GM12878 (cell line): Measurements from ENCODE around the gene DTX4. TPM values are rescaled to one million over a fixed set of nuclear protein-coding genes. Genes with fewer than 3 reads are reported as not detected.
"Not testable (repeated sequence)": the region's sequence is repeated elsewhere in the genome, so short reads cannot be mapped to it uniquely, and the experiment has no call there.

Experiments used
- ATAC-seq: fragments of 200-7000 bp; cut with Tn5 transposase; 3 replicates; pipeline ENCODE4 v1.9.1; 2020; ENCODE audit warnings: mild to moderate bottlenecking, moderate library complexity
- BruUV-seq: library from RNA; stranded (reverse); fragments of 400-500 nt; replicated peaks from 2 replicates; lab custom pipeline; 2021; lab: Mats Ljungman, UMichigan
- CTCF ChIA-PET: fragments of 300-600 bp; sonication (Branson Sonifier 250); formaldehyde crosslinking; extraction: SDS; loops from one replicate; lab custom pipeline; 2021; ENCODE audit warnings: inconsistent platforms; lab: Yijun Ruan, JAX
- POLR2A ChIA-PET: fragments of 350-600 bp; formaldehyde crosslinking; extraction: SDS; loops from one replicate; lab custom pipeline; 2021; ENCODE audit warnings: inconsistent platforms; lab: Charles Lee
- RAD21 ChIA-PET: fragments of 300-600 bp; sonication (Branson Sonifier 250); formaldehyde crosslinking; loops from one replicate; lab custom pipeline; 2023; ENCODE audit warnings: antibody characterized with exemption; ENCODE audit not compliant: unreplicated experiment; lab: Charles Lee
- SMC1A ChIA-PET: fragments of 300-600 bp; sonication (Branson Sonifier 250); formaldehyde crosslinking; loops from one replicate; lab custom pipeline; 2023; ENCODE audit not compliant: unreplicated experiment, uncharacterized antibody; lab: Charles Lee
- DNase-seq: peaks from one replicate; pipeline ENCODE4 v3.0.0-alpha.2; 2011; ENCODE audit warnings: low read depth, low spot score
- FAIRE-seq: peaks from 3 replicates; lab custom pipeline; 2011; peaks lifted over from hg19 to GRCh38; lab: Jason Lieb, UNC
- H2AFZ ChIP-seq: 2 replicates; pipeline ENCODE4 v1.6.0; 2011; ENCODE audit warnings: low read depth, low read length, control low read depth; ENCODE audit not compliant: control insufficient read depth
- H3K27ac ChIP-seq: 2 replicates; pipeline ENCODE4 v1.5.1; 2011; ENCODE audit warnings: control low read depth; ENCODE audit not compliant: control insufficient read depth, insufficient read depth
- H3K27me3 ChIP-seq, 2 experiments: replicated peaks in 1 of 2; 2 replicates each; pipeline versions ENCODE4 v1.6.0 to v1.6.1; 2011; ENCODE audit warnings: low read length in 1 of 2; ENCODE audit not compliant: control insufficient read depth in 2 of 2, insufficient read depth in 2 of 2
- H3K36me3 ChIP-seq, 2 experiments: 2 replicates each; pipeline ENCODE4 v1.5.1; 2011; ENCODE audit warnings: low read length in 1 of 2; ENCODE audit not compliant: control insufficient read depth in 2 of 2, insufficient read depth in 2 of 2
- H3K4me1 ChIP-seq: 2 replicates; pipeline ENCODE4 v1.6.1; 2011; ENCODE audit warnings: mild to moderate bottlenecking, low read length, moderate library complexity, mixed read lengths; ENCODE audit not compliant: control insufficient read depth, insufficient read depth
- H3K4me2 ChIP-seq: 2 replicates; pipeline ENCODE4 v1.6.0; 2011; ENCODE audit warnings: control low read depth; ENCODE audit not compliant: control insufficient read depth, insufficient read depth
- H3K4me3 ChIP-seq: fragments of 200-600 bp; sonication (generic); 2 replicates; pipeline ENCODE4 v1.5.1; 2016
- H3K79me2 ChIP-seq: 2 replicates; pipeline ENCODE4 v1.6.0; 2011; ENCODE audit warnings: low read length; ENCODE audit not compliant: control insufficient read depth, insufficient read depth
- H3K9ac ChIP-seq: 2 replicates; pipeline ENCODE4 v1.8.0; 2011; ENCODE audit warnings: low read length, control low read depth, mixed read lengths; ENCODE audit not compliant: control insufficient read depth, insufficient read depth
- H3K9me3 ChIP-seq: replicated peaks from 3 replicates; pipeline ENCODE4 v1.5.1; 2011; ENCODE audit warnings: mild to moderate bottlenecking, low read length; ENCODE audit not compliant: control insufficient read depth, insufficient read depth
- H4K20me1 ChIP-seq: 2 replicates; pipeline ENCODE4 v1.6.0; 2011; ENCODE audit not compliant: control insufficient read depth, insufficient read depth
- BHLHE40 ChIP-seq, 2 experiments: fragments of 450-650 bp in 1 of 2; IDR thresholded peaks; 2 replicates each; pipeline ENCODE4 v1.6.1; 2011 to 2017; ENCODE audit warnings: low read depth in 2 of 2, borderline replicate concordance in 1 of 2, improper control_type of control experiment in 1 of 2, low read length in 1 of 2, mild to moderate bottlenecking in 1 of 2
- CHD1 ChIP-seq: IDR thresholded peaks from 2 replicates; pipeline ENCODE4 v1.6.1; 2012; ENCODE audit warnings: low read depth, low read length, improper control_type of control experiment
- NR2C1 ChIP-seq: fragments of 450-650 bp; IDR thresholded peaks from 2 replicates; pipeline ENCODE4 v1.6.1; 2017; ENCODE audit warnings: antibody characterized with exemption, mild to moderate bottlenecking, moderate library complexity
- RAD21 ChIP-seq: IDR thresholded peaks from 2 replicates; pipeline ENCODE4 v1.6.1; 2011; ENCODE audit warnings: mild to moderate bottlenecking, low read depth, low read length, moderate library complexity; ENCODE audit not compliant: insufficient read depth
- SIN3A ChIP-seq: IDR thresholded peaks from 2 replicates; pipeline ENCODE4 v1.6.1; 2012; ENCODE audit warnings: low read depth, low read length, improper control_type of control experiment
- SIX5 ChIP-seq: IDR thresholded peaks from 2 replicates; pipeline ENCODE4 v1.6.1; 2011; ENCODE audit warnings: mild to moderate bottlenecking, low read depth, low read length, moderate library complexity; ENCODE audit not compliant: severe bottlenecking
- SMAD5 ChIP-seq: IDR thresholded peaks from 2 replicates; pipeline ENCODE4 v1.6.1; 2016; ENCODE audit warnings: antibody characterized with exemption, low read depth
- SMARCA5 ChIP-seq: fragments of 450-650 bp; IDR thresholded peaks from 2 replicates; pipeline ENCODE4 v1.6.1; 2017; ENCODE audit warnings: mild to moderate bottlenecking
- SP1 ChIP-seq: IDR thresholded peaks from one replicate; pipeline ENCODE4 v1.6.1; 2011; ENCODE audit warnings: low read depth, low read length
- ZNF592 ChIP-seq: fragments of 450-650 bp; IDR thresholded peaks from 2 replicates; pipeline ENCODE4 v1.6.1; 2017; ENCODE audit warnings: mild to moderate bottlenecking, moderate library complexity
- WGBS: methylation state at CpG from one replicate; pipeline ENCODE4 v1.1.6; 2016; ENCODE audit warnings: low lambda C conversion rate; ENCODE audit not compliant: insufficient replicate concordance, insufficient coverage; ENCODE audit errors: missing lambda C conversion rate; 5-methylcytosine and 5-hydroxymethylcytosine counted together
- in situ Hi-C: fragments of 300-500 bp; cut with MboI; formaldehyde crosslinking; loops from 9 replicates; pipeline ENCODE4 v1.14.3; 2018; ENCODE audit warnings: mixed read lengths
- intact Hi-C: fragments of 100-400 bp; cut with micrococcal nuclease; formaldehyde crosslinking; loops from one replicate; pipeline ENCODE4 v1.14.2; 2022; ENCODE audit not compliant: unreplicated experiment
- polyA plus RNA-seq, 11 experiments: library from polyadenylated mRNA; depleted of rRNA in 4 of 11; unstranded in 6 of 11; stranded (reverse) in 5 of 11; fragments of >200 nt; fragmentation: Nextera tagmentation in 4 of 11; fragmentation: Illumina TruSeq in 1 of 11; extraction: Ambion mirVana in 4 of 11; extraction: Trizol in 1 of 11; gene quantifications; 1 replicate in 1 of 11; 2 replicates in 10 of 11; pipeline versions ENCODE4 v1.2.1 to v1.2.3, GENCODE V29; 2011 to 2016; ENCODE audit warnings: inconsistent platforms in 2 of 11, missing spikeins in 2 of 11, low read depth in 1 of 11
- total RNA-seq, 4 experiments: library from RNA; depleted of rRNA in 3 of 4; stranded (reverse); fragments of >200 nt in 3 of 4; fragmentation: Illumina TruSeq in 1 of 4; extraction: Trizol in 1 of 4; gene quantifications; 2 replicates each; pipeline versions ENCODE4 v1.2.1 to v1.2.3, GENCODE V29; 2013 to 2021

DTX4 gene
- total and polyA plus RNA-seq, 10 of the 15 experiments (the other 5 are each of a cell fraction or from before 2014, with no cell fraction given): 3.8 to 25.8 (median 10.5) TPM

GRCh38 chr11:59135648-59136461, 36.1 kb upstream of the DTX4 start (continued):
- TF ChIP-seq RAD21: peak; percentile 99
- peak; percentile 63 for TF ChIP-seq SMARCA5
- no peak for TF ChIP-seq SIX5
- no peak for TF ChIP-seq NR2C1
- TF ChIP-seq CHD1: no peak
- peak; percentile 14 to 36; a peak in 2 of 4 replicates for TF ChIP-seq BHLHE40 (IDR thresholded peaks at IDR 0.05; ENCODE audit: borderline replicate concordance in 1 of 2, low read depth in 2 of 2, low read length in 1 of 2)
- 0 out of 2 replicates have a peak, but pooled peaks have one; percentile 48 for TF ChIP-seq ZNF592
- TF ChIP-seq SMAD5: no peak
- TF ChIP-seq SP1: peak; percentile 39
- no peak for TF ChIP-seq SIN3A
- TF ChIP-seq, all 136 proteins: peak for 17

- H3K27me3 ChIP-seq, FAIRE-seq, in situ Hi-C loops, BruUV-seq, H3K79me2 ChIP-seq, H3K4me3 ChIP-seq, H3K9ac ChIP-seq, ATAC-seq, H3K4me2 ChIP-seq, POLR2A ChIA-PET, DNase-seq, H3K4me1 ChIP-seq, H3K36me3 ChIP-seq, H4K20me1 ChIP-seq, H3K27ac ChIP-seq, H3K9me3 ChIP-seq, H2AFZ ChIP-seq: not testable (repeated sequence)
- CTCF ChIA-PET: interaction anchor here (0.6 to 3.1 kb wide), 37 partner anchors 8 to 560 kb away, joined by 3 to 49 read pairs (median 6); partner anchors contain the start of genes DTX4, FAM111B and OR5A1
- RAD21 ChIA-PET: interaction anchor here (1.2 to 3.7 kb wide), 10 partner anchors 11 to 78 kb away, joined by 3 to 33 read pairs (median 8); partner anchors contain the start of gene FAM111B
- intact Hi-C loops: loop anchor here (1.0 to 10.0 kb wide), 6 partner anchors 39 to 482 kb away; no protein-coding TSS in a partner anchor
- SMC1A ChIA-PET: interaction anchor here (0.8 to 3.6 kb wide), 13 partner anchors 8 to 294 kb away, joined by 3 to 28 read pairs (median 6); partner anchors contain the start of gene FAM111B
- 63% methylated on average over 6 of the region's 6 CpGs for WGBS
These were observed 35.4 kb upstream of the DTX4 start for GRCh38 chr11:59136551-59136950.
